ENCODE measurements around the gene RNF115.
"Not testable (repeated sequence)": the region's sequence is repeated elsewhere in the genome, so short reads cannot be mapped to it uniquely, and the experiment has no call there.

The RNF115 gene

DNA sequence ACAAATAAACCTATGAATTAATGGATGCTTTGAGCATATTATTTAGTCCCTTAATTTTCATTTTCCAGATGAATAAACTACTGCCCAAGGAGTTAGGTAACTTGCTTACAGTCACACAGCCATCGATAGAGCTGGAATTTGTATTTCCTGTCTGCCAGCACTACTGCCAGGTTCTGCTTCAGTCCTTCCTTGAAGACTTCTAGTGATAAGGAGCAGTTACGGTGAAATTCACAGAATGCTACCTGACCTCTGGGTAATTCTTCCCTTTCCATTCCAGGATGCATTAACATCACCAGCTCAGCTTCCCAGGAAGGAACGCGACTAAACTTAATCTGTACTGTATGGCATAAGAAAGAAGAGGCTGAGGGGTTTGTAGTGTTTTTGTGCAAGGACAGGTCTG, 93.4 kb downstream of the RNF115 start:
- no peak for DNase-seq (ENCODE audit: low read depth)

DNA sequence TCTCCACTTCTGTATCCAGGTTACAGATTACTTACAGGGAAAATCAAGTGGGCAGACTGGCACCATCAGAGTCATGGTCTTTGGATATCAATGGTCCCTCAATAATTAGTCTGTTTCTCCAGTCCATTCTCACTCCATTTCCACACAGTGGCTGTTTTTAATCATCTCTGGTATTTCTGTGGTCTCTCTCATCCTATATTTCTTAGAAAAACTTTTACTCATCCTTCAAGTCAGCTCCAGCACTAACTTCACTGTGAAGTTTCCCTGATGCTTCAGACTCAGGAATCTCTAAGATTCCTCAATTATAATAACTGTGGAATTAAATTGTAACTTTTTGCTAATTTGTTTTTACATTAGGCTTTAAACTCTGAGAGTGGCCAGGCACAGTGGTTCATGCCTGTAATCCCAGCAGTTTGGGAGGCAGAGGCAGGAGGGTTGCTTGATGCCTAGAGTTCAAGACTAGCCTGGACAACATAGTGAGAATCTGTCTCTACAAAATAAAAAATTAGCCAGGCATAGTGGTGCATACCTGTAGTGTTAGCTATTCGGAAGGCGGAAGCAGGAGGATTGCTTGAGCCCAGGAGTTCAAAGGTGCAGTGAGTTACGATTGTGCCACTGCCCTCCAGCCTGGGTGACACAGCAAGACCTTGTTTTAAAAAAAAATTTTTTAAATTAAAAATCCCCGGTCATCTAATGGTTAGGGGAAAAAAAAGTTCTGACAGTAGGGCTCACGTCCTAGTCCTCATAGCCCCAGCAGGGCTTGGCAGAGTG, 94.0 kb downstream of the RNF115 start:
- DNase-seq (ENCODE audit: low read depth): no peak

DNA sequence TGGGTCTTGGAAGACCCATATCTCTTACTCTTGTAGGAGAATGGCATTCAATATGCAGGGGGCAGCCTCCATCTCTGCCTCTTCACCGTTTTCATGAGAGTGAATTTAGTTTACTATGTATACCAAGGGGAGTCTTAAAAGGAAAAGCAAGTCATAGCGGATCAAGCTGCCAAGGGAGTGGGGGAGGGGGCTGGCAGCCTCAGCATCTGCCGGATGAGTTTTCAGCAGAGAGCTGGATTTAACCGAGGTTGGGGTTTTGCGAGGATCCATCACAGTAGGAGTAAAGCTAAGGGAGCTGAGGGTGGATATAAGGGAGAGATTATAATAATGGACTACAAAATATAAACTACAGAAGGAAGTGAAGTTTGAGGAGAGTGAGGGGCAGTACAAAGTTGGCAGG, 94.7 kb downstream of the RNF115 start:
- no peak for DNase-seq (ENCODE audit: low read depth)

DNA sequence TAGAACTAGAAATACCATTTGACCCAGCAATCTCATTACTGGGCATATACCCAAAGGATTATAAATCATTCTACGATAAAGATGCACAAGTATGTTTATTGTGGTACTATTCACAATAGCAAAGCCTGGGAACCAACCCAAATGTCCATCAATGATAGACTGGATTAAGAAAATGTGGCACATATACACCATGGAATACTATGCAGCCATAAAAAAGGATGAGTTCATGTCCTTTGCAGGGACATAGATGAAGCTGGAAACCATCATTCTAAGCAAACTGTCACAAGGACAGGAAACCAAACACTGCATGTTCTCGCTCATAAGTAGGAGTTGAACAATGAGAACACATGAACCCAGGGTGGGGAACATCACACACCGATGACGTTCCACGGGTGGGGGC, 97.7 kb downstream of the RNF115 start:
- not testable (repeated sequence) for DNase-seq (ENCODE audit: low read depth)

DNA sequence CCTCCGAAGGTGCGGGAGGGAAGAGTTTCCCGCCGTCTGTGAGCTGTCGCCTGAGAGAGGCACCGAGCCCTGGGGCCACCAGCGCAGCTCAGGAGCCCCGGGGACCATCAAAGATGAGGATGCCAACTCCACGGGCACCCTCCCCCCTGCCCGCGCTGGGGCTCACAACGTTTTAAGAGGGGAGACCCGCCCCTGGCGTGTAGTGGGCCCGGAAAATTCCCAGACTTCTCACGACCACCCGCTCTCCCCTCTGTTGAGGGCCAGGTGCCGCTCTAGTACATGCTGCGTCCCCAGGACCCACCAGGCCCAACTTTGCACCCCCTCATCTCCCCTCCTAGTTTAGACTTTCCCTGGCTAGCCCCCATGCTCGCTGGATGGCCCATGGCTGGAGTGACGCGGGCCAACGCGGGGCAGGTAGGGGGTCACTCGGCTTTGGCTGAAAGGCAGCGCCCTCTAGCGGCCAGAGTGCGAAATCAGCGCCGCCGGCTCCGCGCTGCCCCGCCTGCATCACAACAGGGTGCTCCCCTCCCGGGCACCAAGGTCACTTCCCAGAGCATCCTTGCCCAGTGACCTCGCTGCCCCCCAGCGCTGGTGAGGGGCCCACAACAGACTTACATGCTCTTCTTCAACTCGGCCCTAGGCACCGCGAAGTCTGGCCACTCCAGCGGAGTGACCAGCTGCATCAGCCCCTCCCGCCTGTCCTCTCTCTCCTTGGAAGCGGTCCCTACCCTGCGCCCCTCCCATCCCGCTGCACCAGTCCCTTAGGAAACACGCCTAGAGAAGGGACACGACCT, 102.8 kb downstream of the RNF115 start:
- DNase-seq (ENCODE audit: low read depth): no peak

DNA sequence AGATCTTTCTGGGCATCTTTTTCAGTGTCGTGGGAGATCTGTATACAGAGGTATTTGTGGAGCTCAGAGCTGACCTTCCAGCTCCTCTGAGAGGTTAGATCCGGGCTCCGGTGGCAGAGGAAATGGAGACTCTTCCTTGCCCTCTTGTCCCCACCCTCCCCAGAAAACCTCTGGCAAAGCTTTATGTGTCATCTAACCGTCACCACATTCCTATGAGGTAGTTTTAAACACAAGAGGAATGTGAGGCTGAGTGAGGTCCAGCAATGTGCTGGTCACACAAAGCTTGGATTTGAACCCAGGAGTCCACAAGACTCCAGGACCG, 103.4 kb downstream of the RNF115 start:
- DNase-seq (ENCODE audit: low read depth): peak; percentile 31

DNA sequence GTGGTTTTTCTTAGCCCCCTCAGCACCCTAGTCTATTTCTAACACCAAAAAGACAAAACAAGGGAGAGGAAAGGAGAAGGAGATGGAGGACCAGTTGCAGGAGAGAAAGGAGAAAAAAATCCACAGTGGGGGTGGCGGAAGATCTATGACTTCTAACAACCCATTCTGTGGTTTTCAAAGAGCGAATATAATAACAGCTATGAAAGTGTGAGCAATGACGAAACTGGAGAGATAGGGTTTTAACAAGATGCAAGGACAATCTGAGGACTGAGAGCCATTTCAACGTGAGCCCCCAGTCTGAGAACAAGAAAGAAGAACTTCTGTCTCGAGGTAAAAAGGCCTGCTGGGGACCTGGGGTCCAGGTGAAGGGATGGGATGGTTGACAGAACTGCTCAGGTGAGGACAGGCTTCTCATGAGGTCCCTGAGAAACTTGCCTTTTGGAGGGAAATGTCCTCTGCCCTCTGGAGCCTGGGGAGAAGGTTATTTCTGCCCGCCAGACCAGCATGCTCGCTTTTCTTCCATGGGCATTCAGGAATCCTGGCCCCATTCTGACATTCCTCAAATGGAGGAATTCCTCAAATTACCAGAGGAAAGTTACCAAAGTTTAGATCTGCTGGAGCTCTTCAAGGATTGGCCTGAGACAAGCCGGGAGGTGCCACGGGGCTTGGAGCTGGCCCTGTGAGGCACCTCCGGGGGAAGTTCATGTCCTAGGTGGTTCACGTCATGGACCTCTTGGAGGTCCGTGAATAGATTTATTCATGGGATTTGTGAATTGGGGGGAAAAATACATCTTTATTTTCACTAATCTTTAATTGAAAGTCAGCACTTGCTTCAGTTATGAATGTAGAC, 104.4 kb downstream of the RNF115 start, which contains the start of gene CD160:
Gene CD160 (plus strand): TSS at position 270 of the 850 bp plus-strand sequence. CDS start 8,829 bp downstream, outside the sequence.
- DNase-seq (ENCODE audit: low read depth): no peak

DNA sequence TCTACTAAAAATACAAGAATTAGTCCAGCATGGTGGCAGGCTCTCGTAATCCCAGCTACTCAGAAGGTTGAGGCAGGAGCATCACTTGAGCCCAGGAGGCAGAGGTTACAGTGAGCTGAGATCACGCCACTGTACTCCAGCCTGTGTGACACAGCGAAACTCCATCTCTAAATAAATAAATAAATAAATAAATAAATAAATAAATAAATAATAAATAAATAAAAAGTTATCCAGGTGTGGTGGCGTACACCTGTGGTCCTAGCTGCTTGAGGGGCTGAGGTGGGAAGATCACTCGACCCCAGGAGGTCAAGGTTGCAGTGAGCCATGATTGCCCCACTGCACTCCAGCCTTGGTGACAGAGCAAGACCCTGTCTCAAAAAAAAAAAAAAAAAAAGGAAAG, 105.4 kb downstream of the RNF115 start:
- DNase-seq (ENCODE audit: low read depth): not testable (repeated sequence)

DNA sequence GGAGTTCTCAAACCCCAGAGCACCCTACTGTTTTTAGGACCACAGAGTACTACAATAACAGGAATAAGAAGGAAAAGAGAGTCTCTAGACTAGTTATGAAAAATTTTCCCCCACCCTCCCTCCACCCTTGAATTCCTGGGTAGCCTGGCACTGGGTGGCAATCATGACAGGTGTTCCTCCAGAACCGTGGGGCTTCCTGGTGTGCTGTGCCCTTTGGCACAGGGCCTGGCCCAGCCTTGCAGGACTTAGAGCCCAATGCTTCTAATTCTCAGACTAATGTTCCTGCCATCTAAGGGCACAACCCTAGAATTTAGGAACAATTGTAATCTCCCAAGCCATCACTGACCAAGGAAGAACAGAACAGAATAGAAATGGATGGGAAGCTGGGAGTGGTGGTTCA, 106.1 kb downstream of the RNF115 start:
- no peak for DNase-seq (ENCODE audit: low read depth)

DNA sequence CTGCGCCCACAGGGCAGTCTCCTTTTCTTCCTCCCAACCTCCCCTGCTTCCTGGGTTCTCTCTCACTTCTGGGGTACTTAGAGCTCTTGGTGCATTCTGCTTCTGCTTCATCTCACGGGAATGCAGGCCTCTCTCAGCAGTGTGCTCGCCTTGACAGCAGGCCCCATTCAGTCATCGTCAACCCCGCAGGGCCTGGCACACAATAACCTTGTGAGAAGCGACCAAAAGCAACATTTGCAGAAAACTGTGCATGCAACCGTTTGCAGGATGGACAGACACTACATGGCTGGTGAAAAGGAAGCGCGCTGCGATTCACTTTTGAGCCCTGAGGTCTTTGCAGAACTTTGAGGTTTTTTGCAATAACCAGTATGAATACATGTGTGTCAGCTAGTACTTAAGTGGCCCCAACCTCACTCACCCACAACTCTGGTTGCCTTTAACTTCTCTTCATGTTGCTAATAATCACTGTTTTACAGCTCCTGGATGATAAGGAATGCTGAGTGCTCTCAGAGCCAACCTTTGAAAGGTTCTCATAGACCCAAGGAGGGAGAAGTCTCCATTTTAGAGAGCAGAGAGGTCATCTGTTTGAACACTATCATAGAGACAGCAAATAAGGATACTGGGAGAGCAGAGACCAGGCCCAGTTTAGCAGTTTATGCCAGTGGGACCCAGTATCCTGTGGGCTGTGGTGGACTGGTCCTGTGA, 107.1 kb downstream of the RNF115 start:
- no peak for DNase-seq (ENCODE audit: low read depth)

DNA sequence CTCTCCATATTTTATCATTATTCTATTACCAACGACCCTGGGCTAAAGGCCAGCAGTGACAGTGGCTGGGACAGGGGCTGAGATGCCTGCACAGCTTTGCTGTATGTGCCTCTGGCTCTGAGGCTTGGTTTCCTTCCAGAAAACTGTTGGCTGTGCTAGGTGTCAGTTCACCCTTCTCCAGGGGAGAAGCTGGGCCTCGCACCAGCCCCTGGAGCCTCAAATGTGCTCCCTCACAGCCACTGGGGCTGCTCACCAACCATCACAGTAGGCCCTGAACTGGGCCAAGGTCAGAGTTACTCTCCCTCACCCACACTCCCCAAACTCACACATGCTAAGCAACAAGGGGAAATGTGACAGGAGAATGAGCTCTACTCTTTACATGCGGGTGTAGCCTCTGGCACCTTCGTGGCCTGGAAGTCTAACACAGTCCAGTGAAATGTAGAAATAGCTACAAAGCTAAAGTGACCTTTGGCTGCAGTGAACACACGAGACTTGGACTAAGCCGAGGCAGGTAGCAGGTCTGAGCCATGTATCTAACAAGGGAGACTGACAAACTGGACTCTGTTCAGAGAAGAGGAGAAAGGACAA, 109.3 kb downstream of the RNF115 start:
- DNase-seq (ENCODE audit: low read depth): no peak

DNA sequence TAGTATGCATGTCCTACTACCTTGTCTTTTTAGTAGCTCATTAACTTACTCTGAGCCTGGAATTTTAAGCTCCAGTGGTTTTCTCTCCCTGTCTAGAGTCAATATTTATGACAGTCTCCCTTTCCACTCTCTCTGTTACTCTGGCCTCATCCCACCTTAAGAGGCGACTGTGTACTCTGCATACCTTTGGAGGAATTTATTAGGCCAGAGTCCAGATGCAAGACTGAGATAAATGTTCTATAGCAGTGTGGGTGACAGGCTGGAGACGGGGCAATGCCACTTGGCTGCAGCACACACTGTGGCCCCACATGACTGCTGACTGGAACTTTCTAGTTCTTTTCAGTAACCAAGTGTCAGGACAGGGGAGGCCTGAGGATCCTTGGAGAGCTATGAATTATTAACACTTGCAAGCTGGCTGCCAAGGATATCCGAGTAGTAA, 112.7 kb downstream of the RNF115 start:
- DNase-seq (ENCODE audit: low read depth): no peak

DNA sequence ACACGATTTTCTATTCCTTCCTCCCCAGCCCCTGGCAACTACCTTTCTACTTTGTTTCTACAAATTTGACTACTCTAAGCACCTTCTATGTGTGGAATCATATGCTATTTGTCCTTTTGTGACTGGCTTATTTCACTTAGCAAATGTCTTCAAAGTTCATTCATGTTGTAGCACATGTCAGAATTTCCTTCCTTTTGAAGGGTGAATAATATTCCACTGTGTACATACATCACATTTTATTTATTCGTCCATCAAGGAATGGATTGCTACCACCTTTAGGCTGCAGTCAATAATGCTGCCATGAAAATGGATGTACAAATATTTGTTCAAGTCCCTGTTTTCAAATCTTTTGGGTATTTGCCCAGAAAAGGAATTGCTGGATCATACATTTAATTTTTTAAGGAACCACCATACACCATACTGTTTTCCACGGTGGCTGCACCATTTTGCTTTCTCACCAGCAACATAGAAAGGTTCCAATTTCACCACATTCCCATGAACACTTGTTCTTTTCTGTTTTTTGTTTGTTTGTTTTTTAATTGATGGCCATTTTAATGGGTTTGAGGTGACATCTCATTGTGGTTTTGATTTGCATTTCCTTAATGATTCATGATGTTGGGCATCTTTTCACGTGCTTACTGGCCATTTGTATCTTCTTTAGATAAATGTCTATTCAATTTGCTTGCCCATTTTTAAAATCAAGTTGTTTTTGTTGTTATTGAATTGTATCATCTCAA, 113.4 kb downstream of the RNF115 start:
- DNase-seq (ENCODE audit: low read depth): no peak

DNA sequence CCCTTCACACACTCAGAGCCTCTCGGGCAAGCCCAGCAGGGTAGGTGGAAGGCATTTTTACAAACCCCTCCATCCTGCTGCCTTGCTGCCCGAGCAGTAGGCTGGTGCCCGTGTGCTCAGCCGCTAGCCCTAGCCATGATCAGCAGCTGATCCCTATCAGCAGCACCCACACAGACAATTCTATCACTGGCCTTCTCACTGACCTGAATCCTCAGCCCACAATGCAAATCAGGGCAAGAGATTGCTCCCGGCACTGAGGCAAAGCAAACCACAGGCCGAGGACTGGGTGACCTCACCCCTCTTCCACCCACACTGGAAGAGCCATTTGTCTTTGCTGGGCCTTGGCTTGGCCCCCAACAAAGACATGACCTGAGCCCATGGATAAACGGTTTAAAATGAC, 115.8 kb downstream of the RNF115 start:
- no peak for DNase-seq (ENCODE audit: low read depth)

DNA sequence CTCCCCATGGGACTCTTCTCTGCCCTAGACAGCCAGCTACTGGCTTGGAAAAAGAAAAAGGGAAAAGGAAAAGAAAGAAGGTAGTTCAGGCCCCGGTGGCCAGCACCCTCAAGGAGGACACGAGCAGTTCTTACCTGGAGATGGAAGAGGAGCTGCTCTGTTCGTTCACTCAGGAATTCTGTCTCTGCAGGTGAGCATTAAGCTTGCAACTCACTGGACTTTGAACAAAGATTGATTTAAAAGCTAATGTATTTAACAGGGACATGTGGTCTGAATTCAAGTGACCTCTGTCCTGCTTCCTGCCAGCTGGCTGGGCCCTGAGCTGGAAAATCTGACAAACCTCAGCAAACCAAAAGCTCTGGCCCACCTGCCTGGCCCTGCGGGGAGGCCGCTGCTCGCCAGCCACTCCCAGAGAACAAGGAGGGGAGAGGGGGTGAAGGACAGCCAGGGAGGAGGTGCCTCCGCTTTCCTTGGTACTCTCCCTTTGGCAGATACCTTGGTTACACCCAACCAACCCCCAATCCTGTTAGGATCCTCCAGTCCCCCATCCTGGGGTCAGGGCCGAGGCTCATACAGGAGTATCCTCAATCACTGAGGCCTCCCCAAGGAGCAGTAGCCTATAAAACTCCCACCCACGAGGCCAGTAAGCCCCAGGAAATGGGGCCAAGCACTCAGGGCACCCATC, 116.6 kb downstream of the RNF115 start, which contains the start of gene PDZK1:
Gene PDZK1 (minus strand): TSS at position 186 of the 685 bp plus-strand sequence. CDS start 19,347 bp downstream, outside the sequence.
- no peak for DNase-seq (ENCODE audit: low read depth)

DNA sequence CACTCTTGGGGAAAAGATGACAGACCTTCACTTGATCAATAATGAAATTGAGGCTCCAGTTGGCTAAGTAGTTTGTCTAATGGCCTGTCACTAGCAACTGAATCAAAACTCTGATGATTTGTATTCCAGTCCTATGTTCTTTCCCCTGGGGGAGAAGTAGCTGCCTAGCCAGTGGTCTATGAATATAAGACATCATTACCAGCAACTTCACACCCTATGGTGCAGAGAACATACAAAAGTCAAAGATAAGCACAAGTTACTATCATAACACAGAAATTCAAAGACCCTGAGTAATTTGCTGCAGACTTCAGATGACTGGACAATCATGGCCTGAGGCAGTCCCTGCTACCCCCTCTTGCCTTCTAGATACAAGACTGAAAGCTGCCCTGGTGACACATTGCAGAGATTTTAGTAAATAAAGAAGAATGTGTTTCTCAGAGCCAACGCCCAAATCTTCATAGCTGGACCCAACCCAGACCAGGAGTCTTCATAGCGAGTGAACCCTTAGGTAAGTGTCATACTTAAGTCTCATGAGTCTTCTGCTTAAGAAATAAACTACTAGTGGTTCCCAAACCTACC, 117.7 kb downstream of the RNF115 start:
- DNase-seq (ENCODE audit: low read depth): no peak

DNA sequence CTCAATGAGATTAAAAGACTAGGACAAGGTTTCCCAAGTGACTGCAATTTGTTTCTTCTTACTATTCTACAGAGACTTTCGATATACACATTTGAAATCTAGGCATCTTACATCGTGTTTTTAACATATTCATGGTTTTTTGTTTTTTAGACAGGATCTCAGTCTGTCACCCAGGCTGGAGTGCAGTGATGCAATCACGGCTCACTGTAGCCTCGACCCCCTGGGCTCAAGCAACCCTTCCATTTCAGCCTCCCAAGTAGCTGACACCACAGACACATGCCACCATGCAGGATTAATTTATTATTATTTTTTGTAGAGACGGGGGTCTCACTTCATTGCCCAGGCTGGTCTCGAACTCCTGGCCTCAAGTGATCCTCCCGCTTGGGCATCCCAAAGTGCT, 118.3 kb downstream of the RNF115 start:
- DNase-seq (ENCODE audit: low read depth): no peak

DNA sequence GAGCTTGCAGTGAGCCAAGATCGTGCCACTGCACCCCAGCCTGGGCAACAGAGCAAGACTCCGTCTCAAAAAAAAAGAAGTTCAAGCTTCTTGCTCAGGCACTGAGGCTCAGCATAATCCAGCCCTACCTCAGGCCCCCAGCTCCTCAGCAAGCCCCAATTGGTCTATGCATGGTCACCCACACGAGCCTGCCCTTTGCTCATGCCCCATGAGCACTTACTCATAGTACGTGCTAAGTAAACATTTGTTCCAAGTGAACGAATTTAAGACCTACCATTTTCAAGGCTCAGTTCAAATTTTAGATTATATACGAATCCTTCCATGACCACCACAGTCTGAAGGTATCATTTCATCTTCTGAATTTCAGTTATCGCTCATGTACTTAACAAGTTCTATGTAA, 121.1 kb downstream of the RNF115 start:
- DNase-seq (ENCODE audit: low read depth): no peak

DNA sequence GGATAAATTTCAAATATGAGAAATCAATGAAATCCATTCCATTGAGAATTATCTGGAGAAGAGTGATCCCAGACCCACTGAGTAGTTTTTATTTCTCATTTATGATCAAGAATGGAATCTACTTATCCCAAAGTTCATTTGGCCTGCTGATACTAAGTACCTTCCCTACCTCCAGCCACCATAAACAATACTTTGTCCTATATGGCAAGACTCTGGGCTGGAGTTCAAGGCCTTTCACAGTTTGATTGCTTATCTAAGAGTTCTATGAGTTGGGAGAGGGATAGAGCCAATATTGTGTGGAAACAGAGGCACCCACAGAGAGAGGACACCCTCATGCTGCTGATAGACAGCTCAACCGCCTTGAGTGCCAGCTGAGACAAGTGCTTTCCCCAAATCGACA, 121.8 kb downstream of the RNF115 start:
- no peak for DNase-seq (ENCODE audit: low read depth)

All from non-pigmented ciliary epithelial cell (primary cell).